Measurements from ENCODE around the gene SOHLH2.
A peak's percentile ranks its signal among the peaks of the same experiment; 100 is the strongest.

The SOHLH2 gene

DNA sequence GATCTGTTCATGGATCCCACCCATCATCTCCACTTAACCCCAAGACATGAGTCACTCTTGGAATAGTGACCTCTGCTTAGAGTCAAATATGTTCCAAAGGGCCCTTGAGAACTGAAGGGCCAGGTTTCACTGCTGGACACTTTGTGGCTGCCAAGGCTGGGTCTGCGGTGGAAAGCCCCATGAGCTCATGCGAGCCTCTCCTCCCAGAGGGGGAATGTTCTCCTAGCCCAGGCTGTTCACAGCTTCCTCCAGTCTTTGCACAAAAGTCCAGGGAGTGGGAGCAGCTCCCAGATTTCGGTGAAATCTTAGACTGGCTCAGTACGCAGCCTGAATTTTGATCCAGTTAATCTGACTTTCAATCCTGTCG is 82.4 kb downstream of the SOHLH2 start:
- DNase-seq (ENCODE audit: low read depth), result no peak

DNA sequence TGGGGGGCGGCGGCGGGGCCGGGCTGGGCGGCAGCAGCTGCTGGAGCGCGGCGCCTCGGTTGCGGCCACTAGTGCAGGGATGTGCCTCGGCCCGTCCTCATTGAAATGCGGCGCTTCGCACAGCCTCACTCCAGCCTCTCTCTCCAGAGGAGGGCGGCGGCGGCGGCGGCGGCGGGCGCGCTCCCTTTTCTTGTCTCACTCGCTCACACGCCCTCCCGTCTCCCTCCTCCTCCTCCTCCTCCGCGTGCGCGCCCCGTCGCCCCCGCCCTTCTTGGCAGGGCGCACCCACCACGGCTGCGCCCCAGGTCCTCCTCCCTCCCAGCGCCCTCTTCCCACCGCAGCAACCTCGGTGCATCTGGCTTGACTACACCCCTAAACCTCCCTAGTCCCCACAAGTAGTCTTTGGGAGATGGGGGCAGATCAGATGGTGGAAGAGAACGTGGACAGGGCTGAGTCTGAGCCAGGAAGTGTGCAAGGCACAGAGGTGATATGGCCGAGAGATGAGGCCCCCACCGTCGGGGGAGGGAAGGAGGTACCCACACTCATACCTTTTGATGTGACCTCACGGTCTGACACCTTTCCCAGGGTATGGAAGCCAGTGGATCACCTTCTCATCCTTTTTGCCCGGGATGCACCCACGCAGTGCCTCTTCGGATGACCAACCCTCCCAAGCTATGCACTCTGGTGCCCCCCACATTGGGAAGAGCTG is 83.0 kb downstream of the SOHLH2 start, which contains the start of gene DCLK1:
Gene DCLK1, minus strand, starts transcription at position 161 of the 709 bp plus-strand sequence.
- DNase-seq (ENCODE audit: low read depth), result no peak

DNA sequence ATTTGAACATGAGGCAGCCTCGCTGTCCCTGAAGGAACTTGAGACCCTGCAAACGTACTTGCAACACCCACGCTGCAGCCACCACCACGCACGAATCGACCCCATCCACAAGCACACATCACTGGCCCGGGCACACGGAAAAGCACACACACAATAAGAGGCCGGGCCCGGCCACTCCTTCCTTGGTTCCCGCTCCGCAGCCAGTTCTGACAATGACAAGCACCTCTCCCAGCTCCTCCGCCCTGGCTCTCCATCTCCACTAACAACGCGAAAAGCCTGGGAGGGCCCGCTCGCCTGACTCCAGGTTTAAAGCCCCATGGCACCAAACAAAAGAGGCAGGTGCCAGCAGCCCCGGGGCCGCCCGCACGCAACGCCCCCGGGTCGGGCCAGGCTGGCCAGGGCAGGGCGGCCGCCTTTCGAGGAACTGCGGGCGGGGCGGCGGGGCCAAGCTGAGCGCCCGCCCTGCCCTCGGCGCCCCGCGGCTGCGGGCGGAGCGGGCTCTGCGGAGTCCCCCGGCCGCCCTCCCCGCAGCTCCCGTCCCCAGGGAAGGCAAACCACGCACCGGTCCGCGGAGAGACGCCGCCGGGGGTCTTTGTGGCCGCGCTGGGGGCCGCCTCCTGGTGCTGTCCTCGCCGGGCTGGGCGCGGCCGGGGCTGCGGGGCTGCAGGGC is 83.7 kb downstream of the SOHLH2 start:
- no peak for DNase-seq (ENCODE audit: low read depth)

DNA sequence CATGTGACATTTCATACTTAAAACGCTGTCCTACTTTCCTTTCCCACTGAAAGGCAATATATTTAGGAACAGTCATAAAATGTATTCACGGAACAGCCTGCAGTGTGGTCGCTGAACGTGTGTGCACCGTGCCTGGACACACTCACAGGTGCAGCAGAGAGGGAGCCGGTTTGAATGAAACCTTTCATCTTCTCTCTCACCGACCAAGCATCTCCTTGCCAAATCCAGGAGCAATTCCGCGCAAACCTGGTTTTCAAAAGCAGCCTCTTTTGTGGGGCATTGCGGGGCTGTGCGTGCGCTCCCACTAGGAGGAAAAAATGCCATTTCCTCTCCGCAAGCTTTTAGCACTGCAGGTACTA is 84.2 kb downstream of the SOHLH2 start:
- DNase-seq (ENCODE audit: low read depth), result no peak

DNA sequence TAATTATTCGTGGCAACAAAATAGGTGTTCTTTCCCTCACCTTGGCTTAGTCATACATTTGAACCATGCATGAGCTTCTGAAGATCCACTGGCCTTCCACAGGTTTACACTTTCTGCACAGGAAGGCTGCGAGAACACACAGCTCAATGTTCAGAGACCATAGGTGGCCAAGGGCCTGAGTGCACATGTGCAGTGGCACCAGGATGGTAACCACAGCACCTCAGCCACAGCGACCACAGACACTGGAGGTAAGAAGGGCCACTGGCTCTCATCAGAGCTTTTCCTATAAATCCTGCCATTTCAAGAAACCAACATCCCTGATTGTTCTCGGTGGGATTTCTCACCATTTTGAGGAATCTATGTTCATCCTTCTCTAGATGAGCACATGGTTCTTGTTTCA is 84.8 kb downstream of the SOHLH2 start:
- DNase-seq (ENCODE audit: low read depth), result no peak

DNA sequence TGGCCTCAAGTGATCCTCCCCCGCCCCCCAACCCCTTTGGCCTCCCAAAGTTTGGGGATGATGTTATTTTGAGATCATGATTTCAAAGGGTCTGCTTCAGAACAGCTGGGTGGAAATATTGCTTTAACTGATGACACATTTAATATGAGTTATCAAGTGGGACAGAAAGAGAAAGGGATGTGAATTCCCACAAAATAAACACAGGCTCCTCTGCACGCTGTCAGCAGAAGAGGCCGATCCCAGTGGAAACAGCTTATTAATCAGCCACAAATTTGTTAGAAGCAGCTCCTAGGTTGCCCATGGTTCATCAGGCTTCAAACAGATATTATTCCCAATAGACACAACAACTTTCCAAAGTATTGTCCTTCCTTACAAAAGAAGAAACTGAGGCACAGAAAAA is 87.9 kb downstream of the SOHLH2 start:
- DNase-seq (ENCODE audit: low read depth), result no peak

DNA sequence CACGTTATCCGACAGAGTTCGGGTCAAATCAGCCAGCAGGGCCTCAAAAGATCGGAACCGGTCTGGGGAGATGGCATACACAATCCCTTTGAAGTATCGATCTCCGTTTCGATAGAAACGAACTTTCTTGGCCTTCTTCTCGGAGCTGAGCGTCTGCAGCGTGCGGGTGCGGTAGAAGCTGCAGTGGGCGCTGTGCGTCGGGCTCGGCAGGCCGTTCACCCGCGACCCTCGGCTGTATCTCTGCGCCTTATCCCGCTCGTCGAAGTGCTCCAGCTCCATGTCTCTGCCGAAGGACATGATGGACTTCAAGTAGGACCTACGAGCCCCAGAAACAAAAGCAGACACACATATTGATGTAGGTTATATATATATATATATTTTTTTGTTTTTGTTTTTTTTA is 88.5 kb downstream of the SOHLH2 start:
- no peak for DNase-seq (ENCODE audit: low read depth)

DNA sequence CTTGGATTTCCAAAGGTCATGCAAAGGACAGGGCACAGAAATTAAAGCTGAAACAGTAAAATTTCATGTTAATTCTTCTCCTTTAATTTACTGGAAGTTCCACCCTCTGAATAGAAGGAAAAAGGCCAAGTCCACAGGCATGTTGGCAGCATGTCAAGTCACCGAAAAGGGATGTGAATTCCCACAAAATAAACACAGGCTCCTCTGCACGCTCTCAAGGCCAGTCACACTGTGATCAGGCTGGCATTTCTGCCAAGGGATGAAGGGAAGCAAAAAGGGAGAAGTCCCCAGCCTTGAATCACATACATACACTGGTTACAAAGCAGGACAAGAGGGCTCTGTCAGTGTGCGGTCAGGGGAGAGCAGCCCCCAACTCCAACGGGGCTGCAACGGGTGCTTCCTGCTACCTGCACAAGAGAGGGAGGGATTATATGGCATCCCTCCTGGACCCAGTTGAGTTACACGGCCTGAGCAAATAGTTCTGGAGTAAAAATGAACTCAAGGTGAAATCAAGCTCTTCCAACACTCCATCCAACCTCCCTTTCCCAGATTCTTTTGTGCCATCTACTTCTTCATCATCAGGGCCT is 90.0 kb downstream of the SOHLH2 start:
- DNase-seq (ENCODE audit: low read depth), result peak; percentile 18

Measured in GM04503 (cell line).